Caco-2 (cell line): ENCODE measurements around the gene CCNDBP1. TPM values are rescaled to one million over a fixed set of nuclear protein-coding genes. Genes with fewer than 3 reads are reported as not detected.

Source experiments
- BruUV-seq: library from RNA; stranded (reverse); fragments of 400-500 nt; replicated peaks from 2 replicates; lab custom pipeline; 2021; lab: Mats Ljungman, UMichigan
- CTCF ChIA-PET: fragments of 300-600 bp; sonication (Branson Sonifier 250); formaldehyde crosslinking; loops from one replicate; lab custom pipeline; 2022; ENCODE audit warnings: antibody characterized with exemption; lab: Charles Lee
- POLR2A ChIA-PET: fragments of 300-600 bp; sonication (Branson Sonifier 250); formaldehyde crosslinking; loops from one replicate; lab custom pipeline; 2022; ENCODE audit warnings: antibody characterized with exemption; lab: Charles Lee
- DNase-seq, 2 experiments: peaks; one replicate each; pipeline versions ENCODE4 v3.0.0 to v3.0.0-alpha.2; 2020 to 2022
- H3K27me3 ChIP-seq: replicated peaks from 2 replicates; pipeline ENCODE4 v1.6.0; 2011; ENCODE audit warnings: low read length; ENCODE audit not compliant: control insufficient read depth, insufficient read depth
- H3K36me3 ChIP-seq: 2 replicates; pipeline ENCODE4 v1.5.1; 2011; ENCODE audit warnings: low read length; ENCODE audit not compliant: control insufficient read depth, insufficient read depth
- H3K4me1 ChIP-seq: fragments of 250-450 bp; sonication (Bioruptor Pico); 2 replicates; pipeline ENCODE4 v1.5.1; 2020; ENCODE audit warnings: mild to moderate bottlenecking
- H3K4me3 ChIP-seq: 2 replicates; pipeline ENCODE4 v1.5.1; 2011; ENCODE audit warnings: low read depth, mild to moderate bottlenecking, control low read depth, low read length
- H3K9me3 ChIP-seq: fragments of 250-450 bp; sonication (Bioruptor Pico); 2 replicates; pipeline ENCODE4 v1.5.1; 2020; ENCODE audit warnings: mild to moderate bottlenecking, moderate library complexity
- H3K27ac Mint-ChIP-seq: one replicate; pipeline ENCODE4 v1.8.0; 2022; ENCODE audit warnings: mixed read lengths; ENCODE audit not compliant: unreplicated experiment
- H3K27me3 Mint-ChIP-seq: one replicate; pipeline ENCODE4 v1.8.0; 2022; ENCODE audit warnings: mixed read lengths; ENCODE audit not compliant: insufficient read depth, unreplicated experiment
- H3K36me3 Mint-ChIP-seq: one replicate; pipeline ENCODE4 v1.8.0; 2022; ENCODE audit warnings: mild to moderate bottlenecking, mixed read lengths; ENCODE audit not compliant: insufficient read depth, unreplicated experiment
- H3K4me1 Mint-ChIP-seq: one replicate; pipeline ENCODE4 v1.8.0; 2022; ENCODE audit warnings: low read depth, mixed read lengths; ENCODE audit not compliant: unreplicated experiment
- H3K4me3 Mint-ChIP-seq: one replicate; pipeline ENCODE4 v1.8.0; 2022; ENCODE audit warnings: mild to moderate bottlenecking, moderate library complexity, mixed read lengths; ENCODE audit not compliant: unreplicated experiment
- H3K9me3 Mint-ChIP-seq: one replicate; pipeline ENCODE4 v1.8.0; 2022; ENCODE audit warnings: mixed read lengths; ENCODE audit not compliant: unreplicated experiment
- intact Hi-C: fragments of 100-400 bp; cut with micrococcal nuclease; formaldehyde crosslinking; loops from one replicate; pipeline ENCODE4 v1.10.0; 2022; ENCODE audit not compliant: unreplicated experiment
- total RNA-seq: library from RNA; stranded (reverse); gene quantifications from 2 replicates; pipeline ENCODE4 v1.2.3, GENCODE V29; 2022
- TF ChIP-seq, protein P1 (sequence below), 2 experiments: fragments of 200-600 bp in 1 of 2; IDR thresholded peaks; 1 replicate in 1 of 2; 2 replicates in 1 of 2; pipeline versions ENCODE4 v1.5.1 to v1.8.0; 2011 to 2022; ENCODE audit warnings: antibody characterized with exemption in 1 of 2, control low read depth in 1 of 2, inconsistent platforms in 1 of 2, low read depth in 1 of 2, low read length in 1 of 2, mild to moderate bottlenecking in 1 of 2, moderate library complexity in 1 of 2; ENCODE audit not compliant: insufficient read depth in 1 of 2, severe bottlenecking in 1 of 2, unreplicated experiment in 1 of 2

CCNDBP1 gene
- total RNA-seq, 1 experiment from 2014 or later = 21.7 TPM

DNA sequence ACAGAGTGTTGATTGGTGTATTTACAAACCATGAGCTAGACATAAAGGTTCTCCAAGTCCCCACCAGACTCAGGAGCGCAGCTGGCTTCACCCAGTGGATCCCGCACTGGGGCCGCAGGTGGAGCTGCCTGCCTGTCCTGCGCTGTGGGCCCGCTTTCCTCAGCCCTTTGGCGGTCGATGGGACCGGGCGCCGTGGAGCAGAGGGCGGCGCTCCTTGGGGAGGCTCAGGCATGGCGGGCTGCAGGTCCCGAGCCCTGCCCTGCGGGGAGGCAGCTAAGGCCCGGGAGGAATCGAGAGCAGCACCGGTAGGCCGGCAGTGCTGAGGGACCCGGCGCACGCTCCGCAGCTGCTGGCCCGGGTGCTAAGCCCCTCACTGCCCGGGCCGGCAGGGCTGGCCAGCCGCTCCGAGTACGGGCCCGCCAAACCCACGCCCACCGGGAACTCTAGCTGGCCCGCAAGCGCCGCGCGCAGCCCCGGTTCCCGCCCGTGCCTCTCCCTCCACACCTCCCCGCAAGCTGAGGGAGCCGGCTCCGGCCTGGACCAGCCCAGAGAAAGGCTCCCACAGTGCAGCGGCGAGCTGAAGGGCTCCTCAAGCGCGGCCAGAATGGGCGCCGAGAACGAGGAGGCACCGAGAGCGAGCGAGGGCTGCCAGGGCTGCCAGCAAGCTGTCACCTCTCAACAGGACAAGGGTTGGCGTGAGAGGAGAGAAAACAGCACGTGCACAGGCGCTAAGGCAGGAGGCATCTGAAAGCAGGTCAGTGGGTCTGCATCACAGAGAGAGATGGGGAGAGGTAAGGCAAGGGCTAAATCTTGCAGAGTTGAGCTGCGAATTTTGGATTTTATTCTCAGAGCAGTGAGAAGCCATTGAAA is 41.5 kb downstream of the CCNDBP1 start:
- TF ChIP-seq, protein P1, sequence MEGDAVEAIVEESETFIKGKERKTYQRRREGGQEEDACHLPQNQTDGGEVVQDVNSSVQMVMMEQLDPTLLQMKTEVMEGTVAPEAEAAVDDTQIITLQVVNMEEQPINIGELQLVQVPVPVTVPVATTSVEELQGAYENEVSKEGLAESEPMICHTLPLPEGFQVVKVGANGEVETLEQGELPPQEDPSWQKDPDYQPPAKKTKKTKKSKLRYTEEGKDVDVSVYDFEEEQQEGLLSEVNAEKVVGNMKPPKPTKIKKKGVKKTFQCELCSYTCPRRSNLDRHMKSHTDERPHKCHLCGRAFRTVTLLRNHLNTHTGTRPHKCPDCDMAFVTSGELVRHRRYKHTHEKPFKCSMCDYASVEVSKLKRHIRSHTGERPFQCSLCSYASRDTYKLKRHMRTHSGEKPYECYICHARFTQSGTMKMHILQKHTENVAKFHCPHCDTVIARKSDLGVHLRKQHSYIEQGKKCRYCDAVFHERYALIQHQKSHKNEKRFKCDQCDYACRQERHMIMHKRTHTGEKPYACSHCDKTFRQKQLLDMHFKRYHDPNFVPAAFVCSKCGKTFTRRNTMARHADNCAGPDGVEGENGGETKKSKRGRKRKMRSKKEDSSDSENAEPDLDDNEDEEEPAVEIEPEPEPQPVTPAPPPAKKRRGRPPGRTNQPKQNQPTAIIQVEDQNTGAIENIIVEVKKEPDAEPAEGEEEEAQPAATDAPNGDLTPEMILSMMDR (IDR thresholded peaks at IDR 0.05; ENCODE audit: insufficient read depth in 1 of 2, low read depth in 1 of 2, low read length in 1 of 2, severe bottlenecking in 1 of 2, unreplicated experiment in 1 of 2) = no peak
- Histone ChIP-seq H3K36me3 (no peaks in the 10 kb centered on the region), H3K4me3 (no peak overlapping the region), H3K9me3 (no peaks in the 10 kb centered on the region), H3K27me3 (no peaks in the 10 kb centered on the region), H3K4me1 (no peaks in the 10 kb centered on the region)
- DNase-seq = no peak
- Mint-ChIP-seq H3K27ac (no peak overlapping the region), H3K27me3 (peaks cover 2% of the 10 kb centered on the region), H3K9me3 (no peaks in the 10 kb centered on the region), H3K36me3 (no peaks in the 10 kb centered on the region), H3K4me3 (no peak overlapping the region), H3K4me1 (no peaks in the 10 kb centered on the region)
- ChIA-PET POLR2A (no interaction called here), CTCF (interaction anchor here (1.5 to 1.9 kb wide), 3 partner anchors 22 to 59 kb away, joined by 12 to 59 read pairs (median 13); no protein-coding TSS in a partner anchor)
- intact Hi-C loops = no loop called here
- no TSS peak for BruUV-seq

DNA sequence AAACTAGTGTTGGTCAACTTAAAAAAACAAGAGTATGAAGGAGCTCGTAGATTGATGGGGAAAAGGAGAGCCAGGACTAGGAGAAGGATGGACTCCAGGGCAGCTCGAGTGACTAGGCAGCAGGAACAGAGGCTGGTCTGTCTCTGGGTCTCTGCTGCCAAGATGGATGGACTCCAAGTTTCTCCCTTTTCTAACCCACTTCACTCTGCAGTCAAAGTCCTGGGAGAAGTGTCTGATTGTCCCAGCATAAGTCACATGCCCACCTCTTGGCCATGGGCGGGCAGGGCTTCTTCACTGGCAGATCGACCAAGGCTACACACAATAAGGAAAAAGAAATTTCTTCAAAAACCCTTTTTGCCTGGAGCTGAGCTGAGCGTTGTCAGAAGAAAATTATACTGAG is 44.8 kb downstream of the CCNDBP1 start:
- Mint-ChIP-seq H3K27me3 (peaks cover 5% of the 10 kb centered on the region), H3K36me3 (no peaks in the 10 kb centered on the region), H3K4me1 (no peaks in the 10 kb centered on the region), H3K27ac (no peak overlapping the region), H3K4me3 (no peak overlapping the region), H3K9me3 (no peaks in the 10 kb centered on the region)
- POLR2A ChIA-PET = no interaction called here
- BruUV-seq = no TSS peak
- intact Hi-C loops = no loop called here
- H3K9me3 ChIP-seq = no peaks in the 10 kb centered on the region
- H3K4me1 ChIP-seq = no peaks in the 10 kb centered on the region
- TF ChIP-seq, protein P1 (IDR thresholded peaks at IDR 0.05; ENCODE audit: insufficient read depth in 1 of 2, low read depth in 1 of 2, low read length in 1 of 2, severe bottlenecking in 1 of 2, unreplicated experiment in 1 of 2) = no peak
- H3K27me3 ChIP-seq = no peaks in the 10 kb centered on the region
- no peak overlapping the region for H3K4me3 ChIP-seq
- CTCF ChIA-PET = interaction anchor here (1.5 kb wide), 1 partner anchor 56 kb away, joined by 4 read pairs; no protein-coding TSS in a partner anchor
- H3K36me3 ChIP-seq = no peaks in the 10 kb centered on the region
- no peak for DNase-seq

DNA sequence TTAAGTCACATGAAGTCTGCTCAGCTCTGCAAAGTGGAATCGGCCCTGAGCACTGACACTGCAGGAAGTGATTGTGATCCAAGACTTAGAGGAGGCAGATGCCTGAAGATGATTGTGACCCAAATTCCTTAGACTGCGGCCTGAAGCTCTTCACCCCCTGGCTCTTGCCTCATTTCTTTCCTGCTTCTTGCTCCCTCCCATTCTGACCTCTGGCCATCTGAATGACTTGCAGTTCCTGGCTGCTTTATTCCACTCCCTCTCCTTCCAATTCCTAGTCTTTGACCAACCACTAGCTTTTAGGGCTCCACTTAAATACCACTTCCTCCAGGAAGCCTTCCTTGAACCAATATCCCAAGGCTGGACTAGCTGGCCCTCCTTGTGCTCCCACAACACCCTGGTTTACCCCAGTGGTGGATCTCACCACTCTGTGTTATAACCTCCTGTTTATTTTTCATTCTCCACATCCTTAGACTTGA is 45.5 kb downstream of the CCNDBP1 start:
- no peaks in the 10 kb centered on the region for H3K27me3 ChIP-seq
- no peak overlapping the region for H3K4me3 ChIP-seq
- Mint-ChIP-seq H3K27me3 (peaks cover 6% of the 10 kb centered on the region), H3K9me3 (no peaks in the 10 kb centered on the region), H3K36me3 (no peaks in the 10 kb centered on the region), H3K4me1 (no peaks in the 10 kb centered on the region), H3K4me3 (no peak overlapping the region), H3K27ac (no peak overlapping the region)
- BruUV-seq = no TSS peak
- no peaks in the 10 kb centered on the region for H3K36me3 ChIP-seq
- CTCF ChIA-PET = no interaction called here
- intact Hi-C loops = no loop called here
- DNase-seq = no peak
- no peaks in the 10 kb centered on the region for H3K9me3 ChIP-seq
- POLR2A ChIA-PET = no interaction called here
- TF ChIP-seq, protein P1 (IDR thresholded peaks at IDR 0.05; ENCODE audit: insufficient read depth in 1 of 2, low read depth in 1 of 2, low read length in 1 of 2, severe bottlenecking in 1 of 2, unreplicated experiment in 1 of 2) = no peak
- H3K4me1 ChIP-seq = no peaks in the 10 kb centered on the region
